Right hindlimb (tissue), 1 donor: ENCODE results near the gene SPARC.
A peak's percentile ranks its signal among the peaks of the same experiment; 100 is the strongest.
"Not testable (repeated sequence)": the region's sequence is repeated elsewhere in the genome, so short reads cannot be mapped to it uniquely, and the experiment has no call there.

Experiments
- DNase-seq: peaks from one replicate; pipeline ENCODE4 v3.0.0-alpha.2; 2018

SPARC gene

DNA sequence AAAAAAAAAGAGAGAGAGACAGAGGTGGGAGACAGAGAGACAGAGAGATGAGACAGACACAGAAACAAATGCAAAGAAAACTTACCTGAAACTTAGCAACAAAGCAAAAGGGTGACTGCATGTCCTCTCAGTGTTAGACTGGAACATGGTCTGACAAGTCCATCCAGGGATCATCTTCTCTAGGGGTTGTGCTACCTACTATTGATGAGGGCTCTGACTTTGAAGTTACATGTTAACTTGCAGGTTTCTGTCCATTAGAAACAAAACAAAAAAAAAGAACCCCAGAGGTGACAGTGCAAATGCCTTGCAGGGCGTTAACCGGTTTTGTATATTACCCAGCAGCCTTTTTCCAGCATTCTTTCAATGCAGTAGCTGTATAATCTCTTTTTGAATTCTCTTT, 13.6 kb upstream of the SPARC start:
- DNase-seq = no peak

DNA sequence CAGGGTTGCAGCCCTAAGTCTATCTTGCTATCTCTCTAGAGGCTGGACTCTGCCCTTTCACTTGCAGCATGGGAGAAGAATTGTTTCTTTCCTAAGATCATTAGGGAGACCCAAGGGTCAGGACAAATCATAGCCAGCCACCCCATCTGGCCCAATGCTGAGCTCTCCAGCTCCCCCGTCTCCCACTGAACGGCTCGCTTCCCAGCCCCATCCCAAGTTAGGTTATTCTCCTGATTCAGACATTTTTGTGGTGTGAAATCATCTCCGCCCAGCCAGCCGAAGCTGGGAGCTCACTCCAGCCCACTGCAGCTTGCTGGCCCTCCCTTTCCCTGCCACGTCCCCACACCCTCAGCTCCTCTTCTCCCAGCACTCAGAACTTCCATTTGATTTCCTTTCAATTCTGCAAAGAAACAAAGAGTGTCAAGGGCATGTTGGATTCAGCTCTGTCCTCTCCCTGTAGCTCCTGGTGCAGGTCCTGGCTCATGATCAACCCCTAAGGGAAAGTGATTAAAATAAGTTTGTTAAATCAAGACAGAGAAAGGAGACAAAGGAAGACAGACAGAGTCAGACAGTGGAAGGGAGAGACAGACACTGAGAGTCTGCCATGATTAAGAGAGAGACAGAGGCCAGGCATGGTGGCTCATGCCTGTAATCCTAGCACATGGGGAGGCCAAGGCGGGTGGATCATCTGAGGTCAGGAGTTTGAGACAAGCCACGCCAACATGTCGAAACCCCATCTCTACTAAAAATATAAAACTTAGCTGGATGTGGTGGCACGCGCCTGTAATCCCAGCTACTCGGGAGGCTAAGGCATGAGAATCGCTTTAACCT, 12.6 kb upstream of the SPARC start:
- peak; percentile 96 for DNase-seq

GRCh38 chr5:151698081-151698480, 11.4 kb upstream of the SPARC start:
- not testable (repeated sequence) for DNase-seq

GRCh38 chr5:151697452-151697851, 10.7 kb upstream of the SPARC start:
- DNase-seq = no peak

- peak; percentile 96 for DNase-seq
These were observed 9.9 kb upstream of the SPARC start for GRCh38 chr5:151696470-151697061.

DNA sequence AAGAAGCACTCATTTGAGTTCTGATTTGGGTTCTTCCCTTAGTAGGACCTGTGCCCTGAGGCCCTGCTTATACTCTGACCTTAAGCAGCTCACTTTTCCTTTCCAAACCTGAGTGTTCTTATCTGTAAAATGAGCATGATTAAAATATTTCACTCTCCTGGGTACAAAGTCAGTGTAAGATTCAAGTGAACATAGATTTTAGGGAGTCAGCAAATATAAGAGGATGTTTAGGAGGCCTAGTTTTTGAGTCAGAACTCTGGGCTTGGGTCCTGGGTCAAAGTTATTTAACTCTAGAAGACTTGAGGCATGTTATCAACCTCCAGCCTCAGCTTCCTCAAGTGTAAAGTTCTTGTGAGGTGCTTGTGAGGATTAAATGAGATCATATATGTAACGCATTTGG, 8.7 kb upstream of the SPARC start:
- no peak for DNase-seq

DNA sequence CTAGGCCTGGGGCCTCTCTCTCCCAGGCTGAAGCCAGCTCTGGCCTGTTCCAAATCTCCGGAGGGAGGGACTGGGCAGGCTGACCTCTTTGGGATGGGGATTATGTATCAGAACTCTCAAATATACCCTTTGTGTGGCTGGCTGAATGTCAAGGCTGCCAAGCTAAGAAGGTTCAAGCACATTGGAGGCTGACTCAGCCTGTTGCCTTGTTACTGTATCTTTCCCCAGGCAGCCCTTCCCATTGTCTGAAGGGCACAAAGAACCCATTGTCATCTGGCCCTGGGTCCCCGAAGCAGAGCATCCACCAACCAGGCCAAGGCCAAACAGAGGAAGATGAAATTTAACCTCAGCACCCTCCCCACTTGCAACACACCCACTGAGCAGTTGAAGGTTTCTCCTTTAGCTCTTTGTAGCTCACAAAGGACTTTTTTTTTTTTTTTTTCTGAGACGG, 7.3 kb upstream of the SPARC start:
- DNase-seq = no peak

DNA sequence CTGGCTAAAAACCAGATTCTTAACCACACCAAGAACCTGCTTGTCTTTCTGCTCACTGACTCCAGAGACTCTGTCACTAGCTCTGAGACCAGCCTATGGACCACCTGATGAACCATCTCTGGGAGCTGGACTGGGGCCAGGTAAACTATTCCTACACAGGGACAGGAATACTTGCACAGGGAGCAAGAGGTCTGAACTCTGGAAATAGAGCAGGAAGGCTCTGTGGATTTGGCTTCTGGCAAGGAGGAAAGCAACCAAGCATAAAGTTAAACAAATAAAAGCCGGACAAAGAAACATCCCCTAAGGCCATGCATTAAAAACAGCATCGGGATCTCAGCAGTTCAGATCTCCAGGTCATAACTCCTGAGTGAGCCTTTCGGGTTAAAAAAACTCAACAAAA, 5.6 kb upstream of the SPARC start:
- DNase-seq = no peak

GRCh38 chr5:151691706-151692105, 5.0 kb upstream of the SPARC start:
- no peak for DNase-seq

GRCh38 chr5:151689591-151689990, 2.9 kb upstream of the SPARC start:
- not testable (repeated sequence) for DNase-seq

DNA sequence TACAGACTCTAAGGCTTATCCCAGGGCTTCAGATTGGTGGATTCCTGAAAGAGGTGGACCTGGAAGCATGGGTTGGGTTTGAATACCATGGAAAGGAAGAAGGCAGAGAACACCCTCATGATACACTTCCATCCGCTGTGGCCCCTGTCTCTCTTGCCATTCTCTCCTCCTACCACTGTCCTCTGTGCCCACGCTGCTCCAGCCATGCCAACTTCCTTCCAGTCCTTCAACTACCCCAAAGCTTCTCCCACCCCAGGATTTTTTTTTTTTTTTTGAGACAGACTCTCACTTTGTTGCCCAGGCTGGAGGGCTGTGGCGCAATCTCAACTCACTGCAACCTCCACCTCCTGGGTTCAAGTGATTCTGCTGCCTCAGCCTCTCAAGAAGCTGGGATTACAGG, 1.7 kb upstream of the SPARC start:
- no peak for DNase-seq

GRCh38 chr5:151685749-151686673, 704 bp downstream of the SPARC start:
- peak; percentile 68 for DNase-seq

- peak; percentile 94 for DNase-seq
These were observed 1.9 kb downstream of the SPARC start for GRCh38 chr5:151684690-151685361.

GRCh38 chr5:151683986-151684588, 2.6 kb downstream of the SPARC start:
- no peak for DNase-seq

- DNase-seq = no peak
These were observed 3.3 kb downstream of the SPARC start for GRCh38 chr5:151683444-151683843.

DNA sequence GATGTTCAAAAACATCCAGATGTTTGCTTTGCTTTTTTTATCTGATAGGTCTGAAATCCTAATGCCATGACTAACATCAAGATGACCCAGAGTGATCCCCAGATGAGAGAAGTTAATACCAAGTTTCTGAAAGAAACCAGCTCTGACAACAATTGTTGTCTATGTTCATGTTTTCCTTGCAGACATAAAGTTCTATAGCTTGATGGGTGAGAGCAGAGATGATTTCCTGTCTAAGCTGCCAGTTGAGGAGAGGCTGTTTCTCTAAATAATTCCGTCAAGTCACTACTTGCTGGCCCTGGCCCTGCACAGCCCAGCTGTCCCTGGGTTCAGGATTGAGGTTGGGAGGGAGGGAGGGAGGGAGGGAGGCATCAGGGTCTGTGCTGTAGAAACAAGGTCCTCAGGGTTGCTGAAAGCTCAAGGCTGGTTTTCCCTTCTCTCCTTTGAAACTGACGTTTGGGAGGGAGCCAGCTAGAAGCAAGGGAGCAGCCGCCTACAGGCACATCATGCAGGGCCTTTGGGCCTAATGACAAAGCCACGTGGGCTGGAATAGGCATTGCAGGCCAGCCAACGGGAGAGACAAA, 3.9 kb downstream of the SPARC start:
- DNase-seq = peak; percentile 73

DNA sequence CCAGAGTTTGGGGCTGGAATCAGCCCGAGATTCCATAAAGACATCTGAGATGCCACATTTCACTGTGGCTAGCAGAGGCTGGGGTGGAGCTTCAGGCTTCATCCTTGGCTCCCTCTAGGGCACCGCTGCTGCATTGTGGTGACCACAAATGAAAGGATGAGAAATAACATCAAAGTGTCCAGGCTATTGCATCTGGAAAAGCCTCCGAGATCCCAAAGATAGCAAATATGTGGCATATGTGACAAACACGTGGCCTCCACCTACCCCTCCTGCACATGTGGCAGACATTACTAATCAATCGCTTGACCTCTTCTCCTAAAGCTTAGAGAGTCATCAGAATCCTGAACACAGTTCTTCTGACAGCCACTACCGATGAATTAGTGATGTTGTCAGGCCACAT, 4.5 kb downstream of the SPARC start:
- no peak for DNase-seq

DNA sequence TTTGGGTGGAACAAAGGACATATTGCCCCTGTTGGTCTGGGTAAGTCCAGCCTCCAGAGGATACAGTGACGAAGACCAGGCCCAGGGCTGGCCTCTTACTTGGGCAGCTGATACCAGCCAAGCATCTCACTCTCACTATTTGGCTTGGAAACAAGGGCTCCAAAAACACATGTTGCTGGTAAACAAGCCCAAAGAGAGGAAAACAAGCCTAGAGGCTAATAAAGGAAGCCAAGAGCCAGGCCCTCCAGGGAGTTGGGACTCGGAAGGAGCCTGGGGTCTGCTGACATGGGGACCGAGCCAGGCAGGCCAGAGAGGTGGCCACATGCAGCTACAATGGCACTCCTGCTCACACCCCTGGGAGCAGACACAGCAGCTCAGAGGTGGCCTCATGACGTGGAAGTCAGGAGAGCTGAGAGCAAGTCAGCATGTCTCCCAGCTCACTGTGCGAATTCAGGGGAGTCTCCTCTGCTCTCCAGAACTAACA, 5.7 kb downstream of the SPARC start:
- no peak for DNase-seq

DNA sequence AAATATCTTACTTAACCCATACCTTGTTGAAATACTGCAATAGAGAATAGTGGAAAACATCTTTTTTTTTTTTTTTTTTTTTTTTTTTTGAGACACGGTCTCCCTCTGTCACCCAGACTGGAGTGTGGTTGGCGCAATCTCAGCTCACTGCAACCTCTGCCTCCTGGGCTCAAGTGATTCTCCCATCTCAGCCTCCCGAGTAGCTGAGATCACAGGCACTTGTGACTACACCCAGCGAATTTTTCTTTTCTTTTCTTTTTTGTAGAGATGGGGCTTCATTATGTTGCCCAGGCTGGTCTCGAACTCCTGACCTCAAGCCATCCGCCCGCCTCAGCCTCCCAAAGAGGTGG, 6.6 kb downstream of the SPARC start:
- DNase-seq = not testable (repeated sequence)

DNA sequence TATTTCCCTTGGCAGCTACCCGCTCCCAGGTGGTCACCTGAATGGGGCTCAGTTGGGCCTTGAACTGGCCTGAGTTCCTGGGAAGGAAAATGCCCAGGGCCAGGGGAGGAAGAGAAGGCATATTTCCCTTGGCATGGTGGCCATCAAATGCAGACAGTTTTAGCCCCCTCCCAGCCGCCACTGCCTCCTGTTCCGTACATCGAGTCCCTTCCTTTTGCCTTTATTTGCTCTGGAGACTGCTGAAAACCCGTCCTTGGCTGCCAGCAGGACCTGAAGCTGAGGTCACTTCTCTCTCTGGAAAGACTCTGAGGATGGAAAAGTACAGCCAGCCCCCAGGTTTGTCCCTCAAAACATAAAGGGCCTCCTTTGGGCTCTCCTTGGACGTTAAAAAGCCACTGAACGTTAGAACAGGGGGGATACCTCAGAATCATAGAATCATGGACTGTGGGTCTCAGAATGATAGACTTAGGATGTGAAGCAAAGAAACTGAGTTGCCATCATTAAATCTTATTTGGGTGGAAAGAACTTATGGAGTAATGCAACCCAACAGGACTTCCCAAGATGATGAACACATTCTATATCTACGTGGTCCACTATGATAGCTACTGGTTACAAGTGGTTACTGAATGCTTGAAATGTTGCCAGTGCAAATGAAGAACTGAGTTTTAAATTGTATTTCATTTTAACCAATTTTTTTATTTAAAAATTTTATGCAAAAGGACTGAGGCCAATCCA, 7.1 kb downstream of the SPARC start:
- DNase-seq = no peak

DNA sequence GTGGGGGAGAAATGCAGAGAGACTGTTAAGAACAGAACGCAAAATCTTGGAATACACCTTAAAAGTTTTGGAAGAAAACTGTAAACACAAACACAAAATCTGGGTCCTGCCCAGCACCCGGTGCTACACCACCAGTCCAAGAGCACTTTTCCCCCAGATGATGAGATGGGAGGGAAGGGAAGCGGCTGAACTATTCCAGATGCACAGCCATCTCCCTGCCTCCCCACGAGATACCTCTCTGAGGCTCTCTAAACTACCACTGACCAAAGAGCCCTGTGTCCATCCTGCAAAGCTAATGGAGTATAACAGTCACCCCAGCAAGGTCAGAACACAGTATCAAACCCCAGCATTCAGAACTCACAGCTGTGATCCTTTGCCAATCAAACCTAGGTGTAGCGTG, 8.0 kb downstream of the SPARC start:
- DNase-seq = no peak
